ENCODE results near the gene SLC46A2.

SLC46A2 gene

GRCh38 chr9:112831969-112832368, 58.7 kb downstream of the SLC46A2 start:
- no peaks in the 10 kb centered on the region for H3K79me1 ChIP-seq (ENCODE audit: low read length)
- no peak overlapping the region for H2AK5ac ChIP-seq (ENCODE audit: low read length)
- H3K18ac ChIP-seq (ENCODE audit: low read length): no peak overlapping the region
- no peaks in the 10 kb centered on the region for H3K4me1 ChIP-seq (ENCODE audit: control insufficient read depth, low read depth, low read length)
- H2BK120ac ChIP-seq (ENCODE audit: low read depth, low read length): no peak overlapping the region
- no peak overlapping the region for H3K56ac ChIP-seq (ENCODE audit: low read length)
- H3K27ac ChIP-seq (ENCODE audit: low read depth, low read length): no peak overlapping the region
- H3K36me3 ChIP-seq (ENCODE audit: control insufficient read depth, insufficient read depth, low read length): no peaks in the 10 kb centered on the region
- no peak overlapping the region for H4K5ac ChIP-seq (ENCODE audit: low read length)
- H3K4ac ChIP-seq (ENCODE audit: low read depth, low read length): no peak overlapping the region
- H3K23ac ChIP-seq (ENCODE audit: low read length): no peak overlapping the region
- H4K8ac ChIP-seq (ENCODE audit: low read depth, low read length): no peak overlapping the region
- no peaks in the 10 kb centered on the region for H3K27me3 ChIP-seq (ENCODE audit: insufficient read depth, low read length, poor library complexity)
- H2BK5ac ChIP-seq (ENCODE audit: low read length): no peak overlapping the region
- H3K9ac ChIP-seq (ENCODE audit: low read length): no peak overlapping the region
- H2BK15ac ChIP-seq (replicated peaks; ENCODE audit: low read depth): no peak overlapping the region
- no peak overlapping the region for H3K4me2 ChIP-seq (ENCODE audit: low read length)
- no peak for DNase-seq
- H3K4me3 ChIP-seq (ENCODE audit: low read length): no peak overlapping the region
- WGBS (ENCODE audit: extremely low coverage, insufficient coverage, low lambda C conversion rate): no CpG with 5 or more reads among the region's 3 CpGs
- H3K79me2 ChIP-seq (ENCODE audit: control insufficient read depth, insufficient read depth, low read length): no peaks in the 10 kb centered on the region

- no peak overlapping the region for H3K4me2 ChIP-seq (ENCODE audit: low read length)
- no peak overlapping the region for H3K27ac ChIP-seq (ENCODE audit: low read depth, low read length)
- no peak overlapping the region for H4K5ac ChIP-seq (ENCODE audit: low read length)
- no peaks in the 10 kb centered on the region for H3K4me1 ChIP-seq (ENCODE audit: control insufficient read depth, low read depth, low read length)
- no peak overlapping the region for H3K9ac ChIP-seq (ENCODE audit: low read length)
- H3K23ac ChIP-seq (ENCODE audit: low read length): no peak overlapping the region
- H2BK15ac ChIP-seq (replicated peaks; ENCODE audit: low read depth): no peak overlapping the region
- no peak overlapping the region for H2BK5ac ChIP-seq (ENCODE audit: low read length)
- no peak overlapping the region for H3K4ac ChIP-seq (ENCODE audit: low read depth, low read length)
- H3K79me2 ChIP-seq (ENCODE audit: control insufficient read depth, insufficient read depth, low read length): no peaks in the 10 kb centered on the region
- no CpG with 5 or more reads among the region's 5 CpGs for WGBS (ENCODE audit: extremely low coverage, insufficient coverage, low lambda C conversion rate)
- no peaks in the 10 kb centered on the region for H3K27me3 ChIP-seq (ENCODE audit: insufficient read depth, low read length, poor library complexity)
- H3K56ac ChIP-seq (ENCODE audit: low read length): no peak overlapping the region
- H4K8ac ChIP-seq (ENCODE audit: low read depth, low read length): no peak overlapping the region
- H3K79me1 ChIP-seq (ENCODE audit: low read length): no peaks in the 10 kb centered on the region
- no peak overlapping the region for H2AK5ac ChIP-seq (ENCODE audit: low read length)
- no peak overlapping the region for H3K4me3 ChIP-seq (ENCODE audit: low read length)
- H2BK120ac ChIP-seq (ENCODE audit: low read depth, low read length): no peak overlapping the region
- no peak overlapping the region for H3K18ac ChIP-seq (ENCODE audit: low read length)
- no peaks in the 10 kb centered on the region for H3K36me3 ChIP-seq (ENCODE audit: control insufficient read depth, insufficient read depth, low read length)
- DNase-seq: no peak
These were observed 59.3 kb downstream of the SLC46A2 start for GRCh38 chr9:112831281-112831851.
